ENCODE results near the gene SLC30A2.

SLC30A2 gene

GRCh38 chr1:26067432-26067911 is 21.6 kb upstream of the SLC30A2 start, which contains the start of gene TRIM63:
TSS of gene TRIM63 (minus strand) at chr1:26067630. CDS start at chr1:26067494, 136 bp downstream.
- no peak for FAIRE-seq

GRCh38 chr1:26066857-26067256 is 20.9 kb upstream of the SLC30A2 start:
- no peak for FAIRE-seq

DNA sequence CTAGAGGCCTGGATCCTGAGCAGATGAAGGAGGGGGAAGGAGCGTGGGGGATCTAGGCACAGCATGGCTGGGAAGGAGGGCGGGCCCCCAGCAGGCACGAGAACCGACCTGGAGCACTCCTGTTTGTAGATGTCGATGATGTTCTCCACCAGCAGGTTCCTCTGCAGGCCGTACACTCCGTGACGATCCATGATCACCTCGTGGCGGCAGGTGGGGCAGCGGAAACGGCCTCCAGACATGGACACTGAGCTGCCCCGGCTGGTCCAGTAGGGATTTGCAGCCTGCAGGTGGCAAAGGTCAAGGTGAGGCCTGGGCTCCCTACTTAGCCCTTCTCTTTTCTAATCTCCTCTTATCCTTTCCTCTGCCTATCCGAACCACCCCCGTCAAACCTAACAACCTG is 20.2 kb upstream of the SLC30A2 start:
- no peak for FAIRE-seq

- FAIRE-seq = peak; percentile 90
Observed at GRCh38 chr1:26064553-26064952, 18.6 kb upstream of the SLC30A2 start.

GRCh38 chr1:26060832-26061574 is 15.1 kb upstream of the SLC30A2 start:
- FAIRE-seq = no peak

DNA sequence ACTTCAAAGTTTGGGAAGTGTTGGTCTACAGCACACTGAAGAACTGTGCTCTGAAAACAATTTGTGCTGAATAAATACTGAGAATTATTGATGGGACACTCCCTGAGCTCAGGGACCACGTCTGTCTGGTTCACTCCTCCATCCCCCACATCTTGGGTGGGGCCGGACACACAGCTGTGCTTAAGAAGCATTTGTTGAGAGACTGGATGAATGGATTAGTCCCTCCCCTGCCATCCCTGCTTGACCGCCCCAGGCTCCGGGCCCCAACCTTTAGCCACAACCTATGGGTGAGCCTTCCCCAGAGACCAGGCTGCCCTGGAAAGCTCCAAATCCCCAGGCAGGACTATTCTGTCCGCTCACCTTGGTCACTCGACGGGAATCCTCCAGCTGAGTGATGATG is 14.0 kb upstream of the SLC30A2 start:
- FAIRE-seq = no peak

GRCh38 chr1:26058052-26058595 is 12.2 kb upstream of the SLC30A2 start:
- no peak for FAIRE-seq

- no peak for FAIRE-seq
Observed at GRCh38 chr1:26057189-26057588, 11.3 kb upstream of the SLC30A2 start.

GRCh38 chr1:26055041-26055440 is 9.1 kb upstream of the SLC30A2 start:
- FAIRE-seq = no peak

DNA sequence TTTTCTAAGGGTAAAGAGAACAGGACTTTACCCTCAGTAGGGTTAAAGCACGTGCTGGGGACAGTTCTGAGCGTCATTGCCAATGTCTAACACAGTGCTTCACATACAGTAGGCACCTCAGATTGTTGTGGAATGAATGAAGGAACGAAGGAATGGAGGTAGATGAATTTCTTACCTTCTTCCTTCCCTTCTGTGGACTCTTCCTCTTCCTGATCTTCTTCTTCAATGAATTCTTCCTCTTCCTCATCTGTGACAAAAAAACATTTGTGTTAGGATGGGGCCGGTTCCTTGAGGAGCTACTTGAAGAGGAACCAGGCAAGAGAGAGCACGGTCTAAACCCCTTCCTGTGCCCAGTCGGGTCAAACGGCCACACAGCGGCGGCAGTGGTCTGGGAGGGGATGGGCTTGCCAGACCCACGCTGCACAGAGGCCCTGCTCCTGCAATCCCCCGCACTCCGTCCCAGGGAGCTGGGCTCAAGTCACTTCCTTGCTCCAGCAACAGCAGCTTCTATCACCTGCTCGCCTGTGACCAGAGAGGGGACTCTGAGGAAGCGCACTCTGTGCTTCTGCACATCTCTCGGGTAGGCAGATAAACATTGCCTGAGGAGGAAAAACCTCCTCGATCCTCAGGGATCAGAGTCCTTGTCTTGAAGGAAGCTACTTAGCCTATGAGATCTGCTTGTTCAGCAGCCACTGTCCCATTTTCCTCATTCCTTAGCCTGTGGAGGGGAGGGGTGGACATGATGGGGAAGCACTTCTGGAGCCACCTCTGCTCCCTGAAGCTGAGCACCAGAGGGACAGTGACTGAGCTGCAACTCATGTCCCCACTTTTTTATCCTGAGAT is 8.0 kb upstream of the SLC30A2 start:
- no peak for FAIRE-seq

- no peak for FAIRE-seq
Observed at GRCh38 chr1:26050248-26050640, 4.3 kb upstream of the SLC30A2 start.

- FAIRE-seq = no peak
Observed at GRCh38 chr1:26049531-26050247, 3.8 kb upstream of the SLC30A2 start.

DNA sequence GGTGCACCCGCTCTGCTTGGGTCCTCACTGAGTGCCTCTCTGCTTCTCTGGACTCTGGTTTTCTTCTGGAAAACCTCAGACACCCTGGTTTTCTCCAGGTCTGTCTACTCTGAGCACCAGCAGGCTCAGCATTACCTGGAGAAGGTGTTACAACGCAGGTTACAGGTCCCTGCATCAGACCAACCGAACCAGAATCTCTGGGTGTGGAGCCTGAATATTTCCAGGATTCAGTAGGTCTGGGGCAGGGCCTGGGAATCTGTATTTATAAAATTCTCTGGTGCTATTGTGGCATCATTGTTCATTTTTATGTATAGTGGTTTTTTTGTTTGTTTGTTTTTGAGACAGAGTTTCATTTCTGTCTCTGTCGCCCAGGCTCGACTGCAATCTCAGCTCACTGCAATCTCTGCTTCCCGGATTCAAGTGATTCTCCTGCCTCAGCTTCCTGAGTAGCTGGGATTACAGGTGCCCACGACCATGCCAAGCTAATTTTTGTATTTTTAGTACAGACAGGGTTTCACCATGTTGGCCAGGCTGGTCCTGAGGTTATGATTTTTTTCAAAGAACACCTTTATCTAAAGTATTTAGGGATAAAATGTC is 1.5 kb upstream of the SLC30A2 start:
- no peak for FAIRE-seq

DNA sequence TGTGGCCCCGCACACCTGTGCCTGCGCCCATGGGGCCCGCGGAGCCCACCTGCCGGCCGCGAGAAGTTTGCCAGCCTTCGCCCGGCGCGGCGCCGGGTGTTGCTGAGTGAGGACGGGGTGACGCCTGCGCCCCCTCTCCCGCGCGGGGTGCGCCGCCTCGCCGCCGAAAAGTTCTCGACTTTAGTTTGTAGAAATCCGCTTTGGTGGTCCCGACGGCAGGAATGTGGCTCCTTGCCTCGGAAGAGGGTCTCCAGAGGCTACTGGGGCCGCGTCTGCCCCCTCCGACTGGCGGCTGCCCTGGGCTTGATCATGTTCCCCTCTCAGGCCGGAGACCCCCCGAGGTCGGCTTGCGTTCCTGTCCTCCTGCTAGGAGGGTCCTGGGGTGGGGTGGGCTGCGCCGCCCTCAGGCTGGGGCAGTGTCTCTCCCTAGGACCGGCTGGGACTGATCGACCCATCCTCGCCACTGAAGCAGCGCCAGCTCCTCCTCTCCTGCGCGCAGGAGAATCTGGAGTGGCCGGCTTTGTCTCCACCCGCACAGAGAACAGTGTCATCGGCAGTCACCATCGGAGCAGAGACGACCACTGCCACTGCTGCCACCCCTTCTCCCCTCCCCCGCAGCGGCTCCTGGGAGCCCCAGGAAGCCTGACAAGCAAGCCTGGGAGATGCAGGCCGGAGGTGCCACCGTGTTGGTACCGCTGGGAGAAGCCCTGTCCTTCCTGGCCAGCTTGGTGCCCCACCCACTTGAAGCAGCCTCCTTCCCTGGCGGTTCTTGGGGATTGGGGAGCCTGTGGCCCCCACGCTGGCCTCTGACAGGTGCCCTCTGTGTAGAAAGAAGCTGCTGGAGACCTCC is 553 bp upstream of the SLC30A2 start:
- FAIRE-seq = no peak

- no peak for FAIRE-seq
Observed at GRCh38 chr1:26044971-26045721, 772 bp downstream of the SLC30A2 start.

DNA sequence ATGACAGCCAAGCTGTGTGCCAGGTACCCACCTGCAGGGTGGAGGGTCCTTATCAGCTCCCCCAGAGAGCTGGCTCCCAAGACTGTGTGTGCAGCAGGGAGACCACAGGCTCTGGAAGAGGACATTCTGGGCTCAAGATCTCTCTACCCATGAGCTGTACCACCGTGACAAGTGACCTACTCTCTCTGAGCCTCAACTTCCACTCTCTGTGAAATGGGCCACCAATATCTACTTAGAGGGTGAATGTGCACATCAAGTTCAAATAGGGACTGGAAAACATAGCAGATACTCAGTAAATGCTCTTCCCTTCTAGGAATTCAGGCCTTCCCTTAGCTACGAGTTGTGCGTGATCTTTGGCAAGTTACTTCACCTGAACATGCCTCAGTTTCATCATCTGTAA is 1.5 kb downstream of the SLC30A2 start:
- no peak for FAIRE-seq

DNA sequence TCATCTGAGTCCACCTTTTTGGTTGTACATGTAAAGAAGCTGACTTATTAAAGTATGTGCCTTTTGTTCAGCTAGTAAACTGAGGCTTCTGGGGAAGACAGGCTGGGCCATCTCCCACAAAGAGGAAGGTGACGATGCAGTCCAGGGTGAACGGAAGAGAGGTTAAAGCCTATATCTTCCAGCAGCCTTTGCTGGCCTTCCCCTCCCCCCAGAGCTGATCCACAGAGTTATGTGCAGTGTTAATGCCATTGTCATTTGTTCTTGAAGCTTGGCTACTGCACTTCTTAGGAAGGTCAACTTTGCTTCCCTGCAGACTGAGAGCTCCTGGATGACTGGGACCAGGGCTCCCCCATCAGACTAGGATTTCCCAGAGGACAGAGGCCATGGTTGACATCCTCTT is 2.2 kb downstream of the SLC30A2 start:
- FAIRE-seq = no peak

DNA sequence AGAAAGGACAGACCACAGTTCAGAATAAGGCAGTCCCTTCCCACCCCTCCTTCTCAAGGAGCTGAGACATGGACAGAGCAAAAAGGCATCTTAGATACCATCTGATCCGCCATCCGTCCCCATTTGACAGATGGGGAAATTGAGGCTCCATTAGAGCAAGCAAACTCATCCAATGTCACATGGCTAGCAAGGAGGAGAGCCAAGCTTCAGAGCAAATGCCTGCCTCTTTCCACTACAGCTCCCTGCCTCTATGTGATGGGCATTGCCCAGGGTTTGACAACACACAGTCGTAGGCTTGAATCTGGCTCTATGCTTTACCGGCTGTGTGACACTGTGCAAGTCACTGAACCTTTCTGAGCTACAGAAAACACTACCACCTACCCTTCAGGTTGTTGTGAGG is 3.9 kb downstream of the SLC30A2 start:
- no peak for FAIRE-seq

- no peak for FAIRE-seq
Observed at GRCh38 chr1:26041401-26041800, 4.5 kb downstream of the SLC30A2 start.

GRCh38 chr1:26038904-26039303 is 7.0 kb downstream of the SLC30A2 start:
- no peak for FAIRE-seq

GRCh38 chr1:26038477-26038876 is 7.4 kb downstream of the SLC30A2 start:
- no peak for FAIRE-seq
